ENCODE measurements around the gene ACSM5.
"Not testable (repeated sequence)": the region's sequence is repeated elsewhere in the genome, so short reads cannot be mapped to it uniquely, and the experiment has no call there.

GRCh38 chr16:20470732-20471131 lies 61.4 kb downstream of the ACSM5 start:
- TF ChIP-seq SMC3 (IDR thresholded peaks at IDR 0.05; ENCODE audit: low read depth, low read length); CTCF (conservative IDR thresholded peaks at IDR 0.05; ENCODE audit: low read depth, low read length); POLR2A (IDR thresholded peaks at IDR 0.05; ENCODE audit: low read depth, low read length); NFE2L2 (IDR thresholded peaks at IDR 0.05; ENCODE audit: low read depth, low read length); FOS (IDR thresholded peaks at IDR 0.05; ENCODE audit: low read depth, low read length); MAFK (IDR thresholded peaks at IDR 0.05; ENCODE audit: low read depth, low read length); CEBPB (IDR thresholded peaks at IDR 0.05; ENCODE audit: low read depth, low read length); RFX5 (IDR thresholded peaks at IDR 0.05; ENCODE audit: low read depth, low read length); MXI1 (IDR thresholded peaks at IDR 0.05; ENCODE audit: borderline replicate concordance, low read depth, low read length): not testable (repeated sequence)
